NB4 (cell line): ENCODE results near the gene GLRX.

ENCODE experiments used
- CTCF ChIP-seq: IDR thresholded peaks from one replicate; pipeline ENCODE4 v1.5.1; 2012; ENCODE audit warnings: low read depth, low read length
- MAX ChIP-seq: IDR thresholded peaks from 2 replicates; pipeline ENCODE4 v1.6.1; 2011; ENCODE audit warnings: low read depth, low read length
- MYC ChIP-seq: IDR thresholded peaks from 2 replicates; pipeline ENCODE4 v1.6.1; 2011; ENCODE audit warnings: low read depth, low read length
- POLR2A ChIP-seq: IDR thresholded peaks from 2 replicates; pipeline ENCODE4 v1.6.1; 2011; ENCODE audit warnings: mild to moderate bottlenecking; ENCODE audit not compliant: insufficient read length; ENCODE audit errors: extremely low read depth

GRCh38 chr5:95870105-95870672 is 47.7 kb upstream of the GLRX start:
- TF ChIP-seq CTCF (no peak), POLR2A (no peak), MAX (no peak), MYC (no peak)
